ENCODE data around the gene ASGR2.
"Not testable (repeated sequence)": the region's sequence is repeated elsewhere in the genome, so short reads cannot be mapped to it uniquely, and the experiment has no call there.

The ASGR2 gene

DNA sequence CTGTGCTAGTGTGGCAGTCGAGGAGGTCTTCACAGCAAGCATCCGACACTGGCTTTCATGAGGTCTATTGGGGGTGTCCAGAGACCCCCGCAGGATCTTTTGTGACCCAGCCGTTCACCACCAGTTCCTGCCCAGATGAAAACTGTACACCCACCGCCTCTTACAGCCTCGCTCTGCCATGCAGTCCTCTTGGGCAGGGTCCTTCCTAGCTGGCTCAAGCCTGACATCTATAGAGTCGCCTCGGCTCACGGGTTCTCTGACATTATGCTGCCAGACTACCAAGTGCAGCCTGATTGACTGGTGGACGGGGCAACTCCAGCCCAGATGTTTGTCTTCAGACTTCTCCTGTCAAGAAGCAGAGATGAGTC lies 20.0 kb downstream of the ASGR2 start:
- Histone ChIP-seq H3K27ac (no peak overlapping the region), H3K9me3 (no peaks in the 10 kb centered on the region), H3K27me3 (peaks cover 38% of the 10 kb centered on the region), H3K36me3 (no peaks in the 10 kb centered on the region), H3K4me3 (ENCODE audit: low read depth in 1 of 2, low read length in 1 of 2) (no peak overlapping the region), H3K4me1 (ENCODE audit: control insufficient read depth in 1 of 2, insufficient read depth in 1 of 2, low read depth in 1 of 2, low read length in 1 of 2) (no peaks in the 10 kb centered on the region)
- TF ChIP-seq, protein P1, sequence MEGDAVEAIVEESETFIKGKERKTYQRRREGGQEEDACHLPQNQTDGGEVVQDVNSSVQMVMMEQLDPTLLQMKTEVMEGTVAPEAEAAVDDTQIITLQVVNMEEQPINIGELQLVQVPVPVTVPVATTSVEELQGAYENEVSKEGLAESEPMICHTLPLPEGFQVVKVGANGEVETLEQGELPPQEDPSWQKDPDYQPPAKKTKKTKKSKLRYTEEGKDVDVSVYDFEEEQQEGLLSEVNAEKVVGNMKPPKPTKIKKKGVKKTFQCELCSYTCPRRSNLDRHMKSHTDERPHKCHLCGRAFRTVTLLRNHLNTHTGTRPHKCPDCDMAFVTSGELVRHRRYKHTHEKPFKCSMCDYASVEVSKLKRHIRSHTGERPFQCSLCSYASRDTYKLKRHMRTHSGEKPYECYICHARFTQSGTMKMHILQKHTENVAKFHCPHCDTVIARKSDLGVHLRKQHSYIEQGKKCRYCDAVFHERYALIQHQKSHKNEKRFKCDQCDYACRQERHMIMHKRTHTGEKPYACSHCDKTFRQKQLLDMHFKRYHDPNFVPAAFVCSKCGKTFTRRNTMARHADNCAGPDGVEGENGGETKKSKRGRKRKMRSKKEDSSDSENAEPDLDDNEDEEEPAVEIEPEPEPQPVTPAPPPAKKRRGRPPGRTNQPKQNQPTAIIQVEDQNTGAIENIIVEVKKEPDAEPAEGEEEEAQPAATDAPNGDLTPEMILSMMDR (IDR thresholded peaks at IDR 0.05) = no peak

DNA sequence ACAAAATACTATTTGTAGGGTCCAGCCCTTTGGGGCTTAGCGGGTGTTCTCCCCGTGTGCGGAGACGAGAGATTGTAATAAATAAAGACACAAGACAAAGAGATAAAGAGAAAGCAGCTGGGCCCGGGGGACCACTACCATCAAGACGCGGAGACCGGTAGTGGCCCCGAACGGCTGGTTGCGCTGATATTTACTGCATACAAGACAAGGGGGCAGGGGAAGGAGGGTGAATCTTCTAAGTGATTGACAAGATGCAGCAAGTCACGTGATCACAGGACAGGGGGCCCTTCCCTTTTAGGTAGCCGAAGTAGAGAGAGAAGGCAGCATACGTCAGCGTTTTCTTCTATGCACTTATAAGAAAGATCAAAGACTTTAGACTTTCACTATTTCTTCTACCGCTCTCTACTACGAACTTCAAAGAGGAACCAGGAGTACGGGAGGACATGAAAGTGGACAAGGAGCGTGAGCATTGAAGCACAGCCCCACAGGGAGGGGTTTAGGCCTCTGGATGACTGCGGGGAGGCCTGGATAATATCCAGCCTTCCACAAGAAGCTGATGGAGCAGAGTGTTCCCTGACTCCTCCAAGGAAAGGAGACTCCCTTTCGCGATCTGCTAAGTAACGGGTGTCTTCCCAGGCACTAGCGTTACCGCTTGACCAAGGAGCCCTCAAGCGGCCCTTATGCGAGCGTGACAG lies 23.2 kb downstream of the ASGR2 start:
- H3K27ac ChIP-seq; H3K4me3 ChIP-seq (ENCODE audit: low read depth in 1 of 2, low read length in 1 of 2); H3K9me3 ChIP-seq; H3K36me3 ChIP-seq; H3K4me1 ChIP-seq (ENCODE audit: control insufficient read depth in 1 of 2, insufficient read depth in 1 of 2, low read depth in 1 of 2, low read length in 1 of 2): not testable (repeated sequence)
- H3K27me3 ChIP-seq = peaks cover 30% of the 10 kb centered on the region

DNA sequence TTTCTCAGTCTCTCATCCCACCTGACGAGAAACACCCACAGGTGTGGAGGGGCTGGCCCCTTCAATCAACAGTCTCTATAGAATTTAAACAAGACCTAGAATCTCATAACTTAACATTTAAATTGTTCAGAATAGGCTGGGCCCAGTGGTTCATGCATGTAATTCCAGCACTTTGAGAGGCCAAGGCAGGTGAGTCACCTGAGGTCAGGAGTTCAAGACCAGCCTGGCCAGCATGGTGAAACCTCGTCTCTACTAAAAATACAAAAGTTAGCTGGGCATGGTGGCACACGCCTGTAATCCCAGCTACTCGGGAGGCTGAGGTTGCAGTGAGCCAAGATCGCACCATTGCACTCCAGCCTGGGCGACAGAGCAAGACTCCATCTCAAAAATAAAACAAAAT lies 25.1 kb downstream of the ASGR2 start:
- H3K36me3 ChIP-seq, H3K9me3 ChIP-seq: not testable (repeated sequence)
- peaks cover 30% of the 10 kb centered on the region for H3K27me3 ChIP-seq

DNA sequence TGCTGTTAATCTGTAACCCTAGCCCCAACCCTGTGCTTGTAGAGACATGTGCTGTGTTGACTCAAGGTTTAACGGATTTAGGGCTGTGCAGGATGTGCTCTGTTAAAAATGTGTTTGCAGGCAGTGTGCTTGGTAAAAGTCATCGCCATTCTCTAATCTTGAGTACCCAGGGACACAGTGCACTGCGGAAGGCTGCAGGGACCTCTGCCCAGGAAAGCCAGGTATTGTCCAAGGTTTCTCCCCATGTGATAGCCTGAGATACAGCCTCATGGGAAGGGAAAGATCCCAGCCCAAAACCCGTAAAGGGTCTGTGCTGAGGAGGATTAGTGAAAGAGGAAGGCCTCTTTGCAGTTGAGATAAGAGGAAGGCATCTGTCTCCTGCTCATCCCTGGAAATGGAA lies 26.2 kb downstream of the ASGR2 start:
- not testable (repeated sequence) for H3K4me3 ChIP-seq (ENCODE audit: low read depth in 1 of 2, low read length in 1 of 2); H3K36me3 ChIP-seq; H3K4me1 ChIP-seq (ENCODE audit: control insufficient read depth in 1 of 2, insufficient read depth in 1 of 2, low read depth in 1 of 2, low read length in 1 of 2); H3K27ac ChIP-seq; H3K9me3 ChIP-seq
- peaks cover 30% of the 10 kb centered on the region for H3K27me3 ChIP-seq

More for the DNA sequence above, 25.1 kb downstream of the ASGR2 start:
- H3K27ac ChIP-seq; H3K4me3 ChIP-seq (ENCODE audit: low read depth in 1 of 2, low read length in 1 of 2); H3K4me1 ChIP-seq (ENCODE audit: control insufficient read depth in 1 of 2, insufficient read depth in 1 of 2, low read depth in 1 of 2, low read length in 1 of 2): not testable (repeated sequence)

DNA sequence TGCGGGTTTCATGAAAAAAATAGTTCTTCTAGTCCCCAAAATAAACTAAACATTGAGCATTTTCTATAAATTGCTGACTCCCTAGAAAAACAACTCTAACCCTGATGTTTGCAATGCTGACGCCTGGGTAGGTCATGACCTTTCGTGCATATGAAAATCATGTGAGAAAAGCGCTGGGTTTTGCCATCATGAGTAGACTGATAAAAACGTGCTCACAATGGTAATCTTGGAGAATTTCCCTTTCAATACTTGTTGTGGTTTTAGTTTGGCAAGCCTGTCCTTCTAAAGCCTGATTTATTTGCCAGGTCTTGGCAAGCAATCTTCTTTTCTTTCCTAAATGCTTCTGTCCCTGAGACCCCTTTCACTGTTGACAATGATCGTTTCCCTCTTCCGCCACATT lies 30.5 kb downstream of the ASGR2 start:
- TF ChIP-seq, protein P1 (IDR thresholded peaks at IDR 0.05) = no peak
- Histone ChIP-seq H3K4me1 (ENCODE audit: control insufficient read depth in 1 of 2, insufficient read depth in 1 of 2, low read depth in 1 of 2, low read length in 1 of 2) (no peaks in the 10 kb centered on the region), H3K4me3 (ENCODE audit: low read depth in 1 of 2, low read length in 1 of 2) (no peak overlapping the region), H3K36me3 (no peaks in the 10 kb centered on the region), H3K9me3 (no peaks in the 10 kb centered on the region), H3K27ac (no peak overlapping the region), H3K27me3 (peaks cover 50% of the 10 kb centered on the region)

DNA sequence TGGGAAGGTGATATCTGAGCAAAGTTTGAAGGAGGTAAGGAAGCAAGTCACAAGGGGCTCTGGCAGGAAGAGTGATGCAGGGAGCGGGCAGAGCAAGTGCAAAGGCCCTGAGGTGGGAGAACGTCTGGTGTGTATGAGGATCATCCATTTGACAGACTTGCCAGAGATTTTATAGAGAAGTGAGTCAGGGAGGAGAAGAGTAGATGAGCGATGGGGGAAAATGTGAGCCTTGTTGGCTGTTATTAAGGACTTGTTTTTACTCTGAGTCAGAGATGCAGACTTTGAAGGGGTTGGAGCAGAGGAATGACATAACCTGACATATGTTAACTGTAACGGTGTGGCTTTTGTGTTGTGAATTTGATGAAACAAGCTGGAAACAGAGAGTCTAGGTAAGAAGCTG lies 31.0 kb downstream of the ASGR2 start:
- peaks cover 50% of the 10 kb centered on the region for H3K27me3 ChIP-seq
- no peak overlapping the region for H3K27ac ChIP-seq
- H3K9me3 ChIP-seq = no peaks in the 10 kb centered on the region
- no peak overlapping the region for H3K4me3 ChIP-seq (ENCODE audit: low read depth in 1 of 2, low read length in 1 of 2)
- no peaks in the 10 kb centered on the region for H3K4me1 ChIP-seq (ENCODE audit: control insufficient read depth in 1 of 2, insufficient read depth in 1 of 2, low read depth in 1 of 2, low read length in 1 of 2)
- no peaks in the 10 kb centered on the region for H3K36me3 ChIP-seq
- TF ChIP-seq, protein P1 (IDR thresholded peaks at IDR 0.05) = no peak

DNA sequence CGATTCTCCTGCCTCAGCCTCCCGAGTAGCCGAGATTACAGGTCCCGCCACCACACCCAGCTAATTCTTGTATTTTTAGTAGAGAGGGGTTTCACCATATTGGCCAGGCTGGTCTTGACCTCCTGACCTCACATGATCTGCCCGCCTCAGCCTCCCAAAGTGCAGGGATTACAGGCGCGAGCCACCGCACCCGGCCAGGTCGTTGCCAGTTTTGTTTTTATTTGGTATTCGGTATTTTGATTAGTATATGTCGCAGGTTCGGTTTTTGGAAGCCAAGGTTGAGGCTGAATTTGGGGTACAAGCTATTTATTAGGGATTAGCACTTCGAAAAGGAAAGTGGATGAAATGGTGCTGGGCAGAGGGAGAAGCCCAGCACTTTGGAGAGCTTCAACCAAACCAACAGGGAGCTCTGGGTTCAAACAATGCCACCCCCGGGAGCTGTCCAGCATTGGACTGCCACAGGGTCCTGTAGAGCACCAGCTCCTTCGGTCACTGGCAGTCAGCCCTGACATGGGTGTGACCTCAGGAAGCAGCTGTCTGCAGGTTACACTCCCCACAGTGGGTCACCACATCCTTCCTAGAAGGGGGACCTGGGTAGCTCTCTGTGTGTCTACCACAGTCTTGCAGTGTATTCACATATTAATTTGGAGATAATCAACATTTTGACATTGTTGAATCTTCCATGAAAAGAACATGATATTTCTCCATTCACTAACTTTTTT lies 33.1 kb downstream of the ASGR2 start:
- Histone ChIP-seq H3K27me3 (peaks cover 50% of the 10 kb centered on the region), H3K9me3 (no peaks in the 10 kb centered on the region), H3K4me1 (ENCODE audit: control insufficient read depth in 1 of 2, insufficient read depth in 1 of 2, low read depth in 1 of 2, low read length in 1 of 2) (no peaks in the 10 kb centered on the region), H3K36me3 (no peaks in the 10 kb centered on the region), H3K4me3 (ENCODE audit: low read depth in 1 of 2, low read length in 1 of 2) (no peak overlapping the region), H3K27ac (no peak overlapping the region)
- TF ChIP-seq, protein P1 (IDR thresholded peaks at IDR 0.05) = no peak
